IMR-90 (cell line): Measurements from ENCODE around the gene SAMSN1. TPM values are rescaled to one million over a fixed set of nuclear protein-coding genes. Genes with fewer than 3 reads are reported as not detected.

Experiments
- ATAC-seq: fragments of 200-7000 bp; cut with Tn5 transposase; 2 replicates; pipeline ENCODE4 v1.9.1; 2020; ENCODE audit warnings: low read depth, mild to moderate bottlenecking, moderate library complexity
- BruUV-seq: library from RNA; stranded (reverse); fragments of 400-500 nt; replicated peaks from 2 replicates; lab custom pipeline; 2021; lab: Mats Ljungman, UMichigan
- CTCF ChIA-PET: fragments of 300-600 bp; formaldehyde crosslinking; extraction: SDS; loops from one replicate; lab custom pipeline; 2021; ENCODE audit warnings: antibody characterized with exemption; lab: Yijun Ruan, JAX
- POLR2A ChIA-PET: fragments of 300-600 bp; sonication (Branson Sonifier 250); formaldehyde crosslinking; loops from one replicate; lab custom pipeline; 2022; ENCODE audit warnings: antibody characterized with exemption; ENCODE audit not compliant: unreplicated experiment; lab: Charles Lee
- DNase-seq: peaks from one replicate; pipeline ENCODE4 v3.0.0; 2013
- H2AFZ ChIP-seq: replicated peaks from 2 replicates; pipeline ENCODE3; 2013; ENCODE audit warnings: low read length, mild to moderate bottlenecking; ENCODE audit not compliant: poor library complexity
- H2AK5ac ChIP-seq: 2 replicates; pipeline ENCODE4 v1.6.1; 2013; ENCODE audit warnings: low read depth, low read length, inconsistent platforms
- H2AK9ac ChIP-seq: replicated peaks from 2 replicates; pipeline ENCODE3; 2013; ENCODE audit warnings: mild to moderate bottlenecking, low read depth, low read length, moderate library complexity; ENCODE audit not compliant: poor library complexity
- H2BK120ac ChIP-seq: 2 replicates; pipeline ENCODE4 v1.6.1; 2013; ENCODE audit warnings: low read depth, low read length, inconsistent platforms
- H2BK15ac ChIP-seq: 3 replicates; pipeline ENCODE4 v1.6.1; 2013; ENCODE audit warnings: low read depth, low read length, inconsistent platforms
- H2BK20ac ChIP-seq: 2 replicates; pipeline ENCODE4 v1.6.1; 2013; ENCODE audit warnings: low read depth, mild to moderate bottlenecking, inconsistent platforms, low read length, moderate library complexity
- H2BK5ac ChIP-seq: 2 replicates; pipeline ENCODE4 v1.6.1; 2013; ENCODE audit warnings: mild to moderate bottlenecking, low read depth, low read length, inconsistent platforms; ENCODE audit not compliant: poor library complexity, severe bottlenecking
- H3K14ac ChIP-seq: replicated peaks from 2 replicates; pipeline ENCODE4 v1.6.1; 2013; ENCODE audit warnings: low read depth, low read length, inconsistent platforms
- H3K18ac ChIP-seq: 2 replicates; pipeline ENCODE4 v1.6.1; 2013; ENCODE audit warnings: low read depth, low read length, control low read depth
- H3K23ac ChIP-seq: 2 replicates; pipeline ENCODE4 v1.6.1; 2013; ENCODE audit warnings: low read depth, low read length, inconsistent platforms
- H3K27ac ChIP-seq: 2 replicates; pipeline ENCODE4 v1.5.1; 2013; ENCODE audit warnings: mild to moderate bottlenecking, control low read depth, low read length; ENCODE audit not compliant: insufficient read depth
- H3K27me3 ChIP-seq: 2 replicates; pipeline ENCODE4 v1.6.1; 2013; ENCODE audit warnings: low read length; ENCODE audit not compliant: control insufficient read depth, insufficient read depth
- H3K36me3 ChIP-seq: 2 replicates; pipeline ENCODE4 v1.6.1; 2013; ENCODE audit warnings: low read length, mixed read lengths; ENCODE audit not compliant: control insufficient read depth, insufficient read depth
- H3K4ac ChIP-seq: 2 replicates; pipeline ENCODE4 v1.6.1; 2013; ENCODE audit warnings: low read depth, low read length, inconsistent platforms
- H3K4me1 ChIP-seq: 2 replicates; pipeline ENCODE4 v1.6.1; 2013; ENCODE audit warnings: low read length, mixed read lengths; ENCODE audit not compliant: control insufficient read depth, insufficient read depth
- H3K4me2 ChIP-seq: 2 replicates; pipeline ENCODE4 v1.6.1; 2013; ENCODE audit warnings: low read depth, mild to moderate bottlenecking, control low read depth, low read length, moderate library complexity
- H3K4me3 ChIP-seq: 2 replicates; pipeline ENCODE4 v1.5.1; 2013; ENCODE audit warnings: low read depth, mild to moderate bottlenecking, control low read depth, low read length, moderate library complexity; ENCODE audit not compliant: insufficient read depth
- H3K56ac ChIP-seq: 2 replicates; pipeline ENCODE4 v1.6.1; 2013; ENCODE audit warnings: low read length, inconsistent platforms; ENCODE audit not compliant: insufficient read depth; ENCODE audit errors: extremely low read depth
- H3K79me1 ChIP-seq, 2 experiments: 2 replicates each; pipeline ENCODE4 v1.6.1; 2013; ENCODE audit warnings: low read length in 2 of 2, inconsistent platforms in 1 of 2, low read depth in 1 of 2
- H3K9ac ChIP-seq: 2 replicates; pipeline ENCODE4 v1.6.1; 2013; ENCODE audit warnings: low read depth, low read length, control low read depth
- H3K9me1 ChIP-seq: 2 replicates; pipeline ENCODE4 v1.6.1; 2013; ENCODE audit warnings: low read length, inconsistent platforms; ENCODE audit not compliant: insufficient read depth
- H3K9me3 ChIP-seq: 2 replicates; pipeline ENCODE4 v1.6.1; 2013; ENCODE audit warnings: low read length; ENCODE audit not compliant: control insufficient read depth, insufficient read depth
- H4K20me1 ChIP-seq: 2 replicates; pipeline ENCODE4 v1.6.1; 2013; ENCODE audit warnings: low read length, inconsistent platforms; ENCODE audit not compliant: insufficient read depth
- H4K5ac ChIP-seq: 2 replicates; pipeline ENCODE4 v1.6.1; 2013; ENCODE audit warnings: mild to moderate bottlenecking, low read depth, low read length, control low read depth
- H4K8ac ChIP-seq, 2 experiments: 2 replicates each; pipeline ENCODE4 v1.6.1; 2013; ENCODE audit warnings: low read depth in 2 of 2, low read length in 2 of 2, control low read depth in 1 of 2, inconsistent platforms in 1 of 2
- H4K91ac ChIP-seq: 2 replicates; pipeline ENCODE4 v1.6.1; 2013; ENCODE audit warnings: low read depth, low read length, inconsistent platforms; ENCODE audit not compliant: insufficient read depth
- CEBPB ChIP-seq: IDR thresholded peaks from 2 replicates; pipeline ENCODE4 v1.6.1; 2012; ENCODE audit warnings: low read depth, low read length, improper control_type of control experiment
- CHD1 ChIP-seq: IDR thresholded peaks from 2 replicates; pipeline ENCODE4 v1.6.1; 2012; ENCODE audit warnings: low read depth, low read length, improper control_type of control experiment
- MAZ ChIP-seq: IDR thresholded peaks from 2 replicates; pipeline ENCODE4 v1.6.1; 2012; ENCODE audit warnings: low read depth, mild to moderate bottlenecking, low read length, improper control_type of control experiment, moderate library complexity, borderline replicate concordance
- WGBS, 2 experiments: methylation state at CpG; one replicate each; pipeline versions ENCODE4 v1.1.5 to v1.1.7; 2013; ENCODE audit warnings: missing lambda C conversion rate in 2 of 2; ENCODE audit not compliant: insufficient read length in 1 of 2; ENCODE audit errors: extremely low coverage in 2 of 2; 5-methylcytosine and 5-hydroxymethylcytosine counted together
- dilution Hi-C: fragments of 300-500 bp; cut with HindIII; formaldehyde crosslinking; loops from one replicate; pipeline ENCODE4 v1.14.3; 2018; ENCODE audit warnings: low sequenced_read_pairs; ENCODE audit not compliant: unreplicated experiment
- in situ Hi-C: fragments of 300-500 bp; cut with MboI; formaldehyde crosslinking; loops from 3 replicates; pipeline ENCODE4 v1.14.3; 2019; ENCODE audit warnings: low sequenced_read_pairs, inconsistent platforms, mixed read lengths
- intact Hi-C: fragments of 100-400 bp; cut with micrococcal nuclease; formaldehyde crosslinking; loops from 2 replicates; pipeline ENCODE4 v1.10.0; 2022
- polyA plus RNA-seq, 3 experiments: library from polyadenylated mRNA; depleted of rRNA; stranded (reverse); fragments of >200 nt; gene quantifications; 2 replicates each; pipeline ENCODE4 v1.2.3, GENCODE V29; 2012; ENCODE audit warnings: low replicate concordance in 1 of 3
- total RNA-seq: library from RNA; depleted of rRNA; stranded (reverse); fragments of >200 nt; gene quantifications from 2 replicates; pipeline ENCODE4 v1.2.3, GENCODE V29; 2012

Gene SAMSN1
- total and polyA plus RNA-seq, 2 of the 4 experiments (the other 2 are of a cell fraction), result not detected

GRCh38 chr21:14527696-14528652 lies 18.1 kb downstream of the SAMSN1 start:
- H3K14ac ChIP-seq, result no peak overlapping the region
- H3K27me3 ChIP-seq, result no peaks in the 10 kb centered on the region
- no peaks in the 10 kb centered on the region for H3K79me1 ChIP-seq
- ATAC-seq (no peak), DNase-seq (no peak)
- H4K20me1 ChIP-seq, result no peaks in the 10 kb centered on the region
- WGBS, 2 experiments, result no CpG with 5 or more reads among the region's 2 CpGs
- no peak overlapping the region for H2AK9ac ChIP-seq
- in situ Hi-C loops (no loop called here), intact Hi-C loops (no loop called here), dilution Hi-C loops (no loop called here)
- H2BK15ac ChIP-seq, result no peak overlapping the region
- ChIA-PET CTCF (no interaction called here), POLR2A (no interaction called here)
- TF ChIP-seq MAZ, result no peak
- no peak for TF ChIP-seq CHD1
- no peak for TF ChIP-seq CEBPB
- no peaks in the 10 kb centered on the region for H3K36me3 ChIP-seq
- H2BK20ac ChIP-seq, result no peak overlapping the region
- no peak overlapping the region for H4K91ac ChIP-seq
- no peak overlapping the region for H2BK120ac ChIP-seq
- no peak overlapping the region for H2AFZ ChIP-seq
- no peak overlapping the region for H4K5ac ChIP-seq
- no peak overlapping the region for H3K18ac ChIP-seq
- no peak overlapping the region for H2BK5ac ChIP-seq
- H3K4me2 ChIP-seq, result no peak overlapping the region
- no peaks in the 10 kb centered on the region for H3K9me1 ChIP-seq
- H4K8ac ChIP-seq, result no peak overlapping the region
- H3K27ac ChIP-seq, result no peak overlapping the region
- no peak overlapping the region for H3K56ac ChIP-seq
- no peaks in the 10 kb centered on the region for H3K4me1 ChIP-seq
- H3K9me3 ChIP-seq, result peaks cover 2% of the 10 kb centered on the region; the same call in 1 of the 2 replicates
- H3K4ac ChIP-seq, result no peak overlapping the region
- BruUV-seq, result no TSS peak
- no peak overlapping the region for H3K4me3 ChIP-seq
- no peak overlapping the region for H3K23ac ChIP-seq
- H2AK5ac ChIP-seq, result no peak overlapping the region
- no peak overlapping the region for H3K9ac ChIP-seq
